T-helper 2 cell treated with Interferon-gamma antibody and Interleukin-4, amounts not matched to agents 100 ng/mL and 5 ng/mL, for 36 hours (primary cell): ENCODE measurements around the gene TPPP. TPM values are rescaled to one million over a fixed set of nuclear protein-coding genes. Genes with fewer than 3 reads are reported as not detected.

ENCODE experiments used
- intact Hi-C: fragments of 100-400 bp; cut with micrococcal nuclease; formaldehyde crosslinking; loops from one replicate; pipeline ENCODE4 v1.15.1; 2023
- total RNA-seq: library from RNA; stranded (reverse); gene quantifications from 2 replicates; pipeline ENCODE4 v1.2.3, GENCODE V29; 2022

Gene TPPP
- total RNA-seq, 1 donor from 2014 or later = 0.34 TPM

DNA sequence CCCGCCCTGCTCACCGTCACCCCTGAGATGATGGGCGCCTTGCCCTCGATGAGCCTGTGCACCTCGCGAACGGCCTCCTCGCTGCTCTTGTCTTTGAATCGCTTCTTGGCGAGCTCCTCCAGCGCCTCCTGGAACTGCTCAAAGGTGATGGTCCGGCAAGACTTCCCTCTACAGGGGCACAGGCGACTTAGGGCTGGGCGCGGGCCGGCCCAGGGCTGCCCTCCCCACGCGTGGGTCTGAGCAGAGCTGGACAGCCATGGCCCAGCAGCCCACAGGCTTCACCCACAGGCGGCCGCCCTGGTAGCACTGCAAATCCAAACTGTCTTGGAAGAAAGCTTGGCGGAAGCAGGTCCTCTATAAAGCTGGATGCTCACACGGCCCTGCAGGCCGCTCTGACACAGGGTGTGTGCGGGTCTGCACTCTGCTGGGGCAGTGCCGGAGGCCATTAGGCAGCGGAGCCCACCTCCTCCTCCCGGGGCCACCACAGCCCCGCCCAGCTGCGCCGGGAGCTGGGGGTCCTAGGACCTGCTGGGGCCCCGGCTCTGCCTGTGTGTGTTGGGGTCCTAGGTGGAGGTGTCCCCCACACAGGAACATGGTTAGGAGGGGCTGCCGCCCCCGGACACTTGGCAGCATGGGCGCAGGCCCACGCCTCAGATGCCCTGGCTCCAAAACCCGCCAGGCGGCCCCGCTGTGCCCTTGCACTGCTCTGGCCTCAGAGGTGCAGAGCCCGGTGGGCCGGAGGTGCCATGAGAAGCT is 27.0 kb downstream of the TPPP start:
- intact Hi-C loops = no loop called here

DNA sequence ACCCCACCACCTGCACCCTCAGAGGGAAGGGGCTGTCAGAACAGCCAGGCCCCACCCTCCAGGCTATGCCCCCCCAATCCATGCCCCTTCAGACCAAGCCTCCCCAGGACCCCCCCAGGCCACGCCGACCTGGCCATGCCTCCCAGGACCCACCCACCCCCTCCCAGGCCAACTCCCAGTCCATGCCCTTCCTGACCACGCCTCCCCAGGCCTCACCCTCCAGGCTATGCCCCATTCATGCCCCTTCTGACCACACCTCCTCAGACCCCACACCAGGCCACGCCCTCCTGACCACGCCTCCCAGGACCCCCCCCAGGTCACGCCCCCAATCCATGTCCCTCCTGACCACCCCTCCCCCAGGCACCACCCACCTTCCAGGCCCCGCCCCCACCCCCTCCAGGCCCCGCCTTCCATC is 27.6 kb downstream of the TPPP start:
- intact Hi-C loops = no loop called here

GRCh38 chr5:664994-665360 is 28.2 kb downstream of the TPPP start:
- intact Hi-C loops = no loop called here

DNA sequence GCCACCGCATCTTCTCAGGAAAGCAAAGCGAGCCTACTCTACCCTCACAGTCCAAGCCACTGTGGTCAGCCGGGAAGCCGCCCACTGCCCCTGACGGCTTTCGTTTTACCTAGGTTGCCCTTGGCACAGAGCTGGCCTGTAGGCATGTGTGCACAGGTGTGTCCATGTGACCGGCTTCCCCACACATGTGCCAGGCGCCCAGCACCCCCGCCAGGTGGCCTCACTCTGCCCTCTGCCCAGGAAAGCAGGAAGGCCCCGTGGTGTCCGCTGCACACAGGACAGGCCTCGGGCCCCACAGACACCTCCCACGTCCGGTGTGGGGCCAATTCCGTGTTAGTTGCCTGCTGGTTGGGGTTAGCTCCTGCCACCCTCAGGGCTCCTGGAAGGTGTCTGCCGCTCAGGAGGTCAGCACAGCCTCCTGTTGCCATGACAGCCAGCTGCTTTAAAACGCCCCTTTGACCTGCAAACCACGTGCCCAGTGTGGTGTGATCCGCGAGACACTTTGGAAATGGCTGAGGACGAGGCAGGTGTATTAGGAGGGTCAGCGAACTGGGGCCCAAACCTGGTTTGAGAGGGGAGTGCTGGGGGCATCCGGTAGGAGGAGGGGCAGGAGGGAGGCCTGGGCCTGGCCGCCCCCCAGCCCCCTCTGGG is 28.7 kb downstream of the TPPP start:
- intact Hi-C loops = no loop called here

- intact Hi-C loops = no loop called here
These were observed 29.5 kb downstream of the TPPP start for GRCh38 chr5:663436-664342.

- intact Hi-C loops = no loop called here
These were observed 30.3 kb downstream of the TPPP start for GRCh38 chr5:662751-663435.

DNA sequence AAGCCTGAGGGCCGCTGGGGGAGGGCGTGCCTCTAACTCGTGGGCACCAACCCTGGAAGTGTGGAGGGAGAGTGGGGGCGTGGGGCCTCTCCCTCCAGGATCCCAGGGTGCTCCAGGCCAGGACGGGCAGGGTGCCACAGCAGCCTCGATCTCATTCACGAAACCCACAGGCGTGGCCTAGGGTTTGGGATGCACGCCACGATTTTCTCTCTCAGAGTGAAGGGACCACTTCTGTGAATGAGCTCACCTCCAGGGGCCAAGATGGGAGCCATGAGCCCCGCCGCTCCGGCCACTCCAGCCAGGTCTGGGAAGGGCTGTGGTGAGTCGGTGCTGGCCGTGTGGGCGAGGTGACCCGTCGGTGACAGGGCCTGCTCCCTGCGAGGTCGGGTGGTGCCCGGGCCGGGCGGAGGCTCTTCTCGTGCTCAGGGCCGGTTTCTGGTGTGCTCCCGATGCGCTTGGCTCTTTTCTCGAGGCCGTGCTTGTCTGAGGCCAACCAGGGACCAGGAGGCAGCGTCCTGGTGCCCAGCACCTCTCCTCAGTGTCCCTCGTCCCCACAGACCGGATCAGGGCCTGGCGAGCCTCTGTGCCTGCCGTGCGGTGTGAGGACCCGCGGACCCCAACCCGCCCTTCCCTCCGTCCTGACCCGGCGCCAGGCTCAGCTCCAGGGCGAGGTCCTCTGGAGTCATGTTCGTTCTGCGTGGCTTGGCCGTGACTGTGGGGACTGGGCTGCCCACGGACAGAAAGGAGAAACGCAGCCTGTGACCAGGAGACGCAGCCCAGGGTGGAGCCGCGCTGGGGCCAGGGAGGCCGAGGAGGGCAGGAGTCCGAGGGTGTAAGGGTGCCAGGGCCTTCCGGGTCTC is 31.0 kb downstream of the TPPP start:
- intact Hi-C loops = no loop called here

- intact Hi-C loops = no loop called here
These were observed 32.6 kb downstream of the TPPP start for GRCh38 chr5:660491-661030.

GRCh38 chr5:659496-660263 is 33.5 kb downstream of the TPPP start:
- intact Hi-C loops = no loop called here

GRCh38 chr5:658103-658502 is 35.0 kb downstream of the TPPP start:
- intact Hi-C loops = no loop called here

GRCh38 chr5:657570-657969 is 35.6 kb downstream of the TPPP start:
- intact Hi-C loops = no loop called here

- intact Hi-C loops = no loop called here
These were observed 37.7 kb downstream of the TPPP start for GRCh38 chr5:655406-655805.

DNA sequence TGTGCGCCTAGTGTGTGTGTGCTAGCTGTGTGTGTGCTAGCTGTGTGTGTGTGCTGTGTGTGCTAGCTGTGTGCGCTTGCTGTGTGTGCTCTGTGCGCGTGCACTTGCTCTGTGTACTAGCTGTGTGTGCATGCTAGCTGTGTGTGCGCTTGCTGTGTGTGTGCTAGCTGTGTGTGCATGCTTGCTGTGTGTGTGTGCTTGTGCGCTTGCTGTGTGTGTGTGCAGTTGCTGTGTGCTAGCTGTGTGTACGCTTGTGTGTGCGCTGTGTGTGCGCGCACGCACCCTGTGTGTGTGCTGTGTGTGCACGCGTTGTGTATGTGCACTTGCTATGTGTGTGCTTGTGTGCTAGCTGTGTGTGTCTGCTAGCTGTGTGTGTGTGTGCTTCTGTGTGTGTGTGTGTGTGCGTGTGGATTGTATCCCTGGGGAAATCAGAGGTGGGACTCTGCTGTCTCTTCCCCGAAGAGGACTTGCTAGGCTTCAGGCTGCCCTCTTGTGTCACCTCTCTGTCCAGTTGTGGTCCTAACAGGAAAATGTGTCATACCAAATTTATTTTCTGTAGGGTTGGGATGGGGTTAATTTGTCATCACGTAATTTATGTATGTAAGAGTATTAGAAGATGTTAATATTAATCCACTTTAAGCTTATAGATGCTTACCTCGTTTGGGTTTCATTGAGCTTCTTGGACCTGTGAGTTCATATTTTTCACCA is 38.9 kb downstream of the TPPP start:
- intact Hi-C loops = no loop called here

DNA sequence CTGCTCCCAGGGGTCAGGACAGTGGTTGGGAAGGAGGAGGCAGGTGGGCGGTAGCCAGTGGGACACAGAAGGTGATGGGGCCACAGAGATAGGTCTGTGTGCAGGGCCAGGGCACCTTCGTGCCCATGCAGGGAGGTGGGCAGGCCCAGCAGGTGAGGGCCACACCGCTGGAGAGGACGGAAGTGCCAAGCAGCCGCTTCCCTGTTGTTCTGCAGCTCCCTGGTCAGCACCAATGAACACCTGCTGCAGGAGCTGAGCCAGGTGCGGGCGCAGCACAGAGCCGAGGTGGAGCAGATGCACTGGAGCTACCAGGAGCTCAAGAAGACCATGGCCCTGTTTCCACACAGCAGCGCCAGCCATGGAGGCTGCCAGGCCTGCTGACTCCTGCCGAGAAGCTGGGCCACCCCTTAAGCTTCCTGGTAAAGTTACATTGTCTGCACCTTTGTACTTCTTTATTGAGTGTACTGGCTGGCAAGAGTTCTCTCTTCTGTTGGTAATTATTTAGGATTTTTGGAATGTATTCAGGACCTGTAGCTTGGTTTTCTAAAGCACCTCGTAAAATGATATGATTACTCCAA is 40.3 kb downstream of the TPPP start:
- intact Hi-C loops = no loop called here

DNA sequence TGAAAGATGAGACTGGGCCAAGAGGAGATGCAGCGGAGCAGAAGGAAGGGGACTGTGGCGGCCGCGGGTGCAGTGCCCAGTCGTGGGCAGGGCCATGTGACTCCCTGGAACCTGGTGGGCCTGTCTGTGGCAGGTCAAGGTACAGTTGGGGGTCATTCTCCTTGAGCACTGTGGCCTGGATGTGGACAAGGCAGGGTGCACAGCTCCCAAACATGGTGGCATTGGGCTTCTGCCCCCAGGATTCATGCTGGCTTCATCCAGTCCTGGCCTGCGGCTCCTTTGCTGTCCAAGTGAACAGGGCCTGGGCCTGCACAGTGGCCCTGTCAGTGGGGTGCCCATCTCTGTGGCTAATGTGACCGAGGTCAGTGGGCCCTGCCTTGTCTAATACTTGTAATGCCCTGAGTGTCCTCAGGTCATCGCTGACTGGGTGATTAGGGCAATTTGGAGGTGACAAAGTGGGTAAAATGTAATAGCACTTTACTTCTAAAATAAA is 41.1 kb downstream of the TPPP start:
- intact Hi-C loops = no loop called here

- intact Hi-C loops = no loop called here
These were observed 41.7 kb downstream of the TPPP start for GRCh38 chr5:651296-652022.

DNA sequence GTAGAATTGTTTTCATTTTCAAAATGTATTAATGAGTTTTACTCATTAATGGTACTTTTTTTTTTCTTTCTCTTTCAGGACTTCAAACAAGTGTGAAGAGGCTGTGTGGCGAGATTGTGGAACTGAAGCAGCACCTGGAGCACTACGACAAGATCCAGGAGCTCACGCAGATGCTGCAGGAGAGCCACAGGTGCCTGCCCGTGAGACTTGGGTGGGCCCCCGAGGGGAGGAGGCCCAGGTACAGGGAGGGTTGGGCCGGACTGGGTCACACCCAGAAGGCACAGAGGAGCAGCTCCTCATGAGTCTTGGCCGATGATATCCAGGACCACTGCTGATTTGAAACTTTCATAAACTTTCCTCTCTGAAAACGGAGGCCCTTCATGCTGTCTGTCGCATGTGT is 45.4 kb downstream of the TPPP start:
- intact Hi-C loops = no loop called here

DNA sequence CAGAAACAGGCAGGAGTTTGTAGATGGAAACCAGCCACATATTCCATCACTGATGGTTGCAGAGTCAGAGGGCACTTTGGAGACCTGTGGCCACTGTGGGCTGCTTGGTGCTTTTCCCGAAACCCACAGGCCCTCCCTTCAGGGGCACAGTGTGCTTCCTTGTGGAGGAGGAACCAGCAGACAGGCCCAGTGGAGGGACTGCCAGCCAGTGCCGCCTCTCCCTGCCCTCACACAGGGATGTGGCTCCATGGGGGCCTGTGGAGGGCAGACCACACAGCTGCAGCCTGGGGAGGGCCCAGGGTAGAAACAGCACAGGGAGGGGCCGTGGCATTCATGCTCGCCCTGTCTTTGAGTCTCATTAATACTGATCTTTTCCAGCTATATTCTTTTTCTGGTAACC is 45.8 kb downstream of the TPPP start:
- intact Hi-C loops = no loop called here
